COLO829 (cell line): Measurements from ENCODE around the gene PARVB.

ENCODE experiments used
- DNase-seq: peaks from one replicate; pipeline ENCODE4 v3.0.0; 2012; ENCODE audit warnings: low spot score

The PARVB gene

DNA sequence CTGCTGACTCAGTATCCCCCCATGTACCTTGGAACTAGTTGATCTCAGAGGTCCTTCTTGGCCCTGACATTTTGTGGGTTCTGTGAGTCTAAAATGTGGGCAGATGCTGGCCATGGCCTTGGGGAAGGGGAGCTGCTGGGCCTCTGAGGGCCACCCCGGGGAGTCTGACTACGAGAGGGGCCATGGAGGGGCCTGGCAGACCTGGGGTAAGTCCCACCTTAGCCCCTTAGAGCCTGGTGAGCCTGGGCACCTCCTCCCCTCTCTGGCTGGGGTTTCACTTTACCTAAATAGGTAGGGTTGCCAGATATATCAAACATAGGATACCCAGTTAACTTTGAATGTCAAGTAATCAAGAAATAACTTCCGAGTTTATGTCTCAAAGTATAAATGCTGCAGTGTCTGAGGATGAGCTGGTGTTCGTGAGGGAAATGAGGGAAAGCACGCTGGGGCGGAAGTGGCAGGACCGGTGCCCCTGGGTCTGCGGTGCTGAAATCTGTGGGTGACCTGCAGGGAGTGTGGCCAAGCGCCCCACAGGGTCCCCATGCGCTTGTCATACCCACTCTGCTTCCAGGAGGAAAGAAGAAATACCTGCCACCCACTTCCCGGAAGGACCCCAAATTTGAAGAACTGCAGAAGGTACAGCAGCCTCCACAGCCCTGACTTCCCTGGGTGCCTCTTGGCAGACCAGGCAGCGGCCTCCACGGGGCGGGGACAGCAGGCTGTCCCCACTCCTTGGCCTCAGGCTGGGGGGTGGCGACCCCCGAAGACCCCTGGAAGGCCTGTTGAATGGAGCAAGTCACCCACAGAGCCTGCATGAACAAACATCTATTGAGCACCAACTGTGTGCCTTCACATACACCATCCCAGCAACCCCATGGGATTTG lies 161.4 kb downstream of the PARVB start:
- DNase-seq = no peak

DNA sequence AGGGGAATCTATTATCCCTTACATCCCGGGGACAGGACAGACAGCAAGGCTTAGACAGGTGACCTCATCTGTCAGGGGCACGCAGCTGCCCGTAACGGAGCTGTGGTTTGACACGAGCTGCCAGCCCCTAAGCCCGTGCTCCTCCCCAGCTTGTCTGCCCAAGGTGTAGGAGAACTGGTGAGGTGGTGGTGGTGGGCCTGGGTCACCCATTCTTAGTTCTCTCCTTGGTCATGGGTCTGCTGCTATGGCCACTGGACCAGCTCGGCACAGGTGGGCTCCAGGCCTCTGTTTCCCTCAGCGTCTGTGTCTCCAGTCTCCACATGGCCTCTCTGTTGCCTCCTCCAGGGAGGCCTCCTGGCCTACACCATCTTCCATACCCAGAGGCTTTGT lies 162.0 kb downstream of the PARVB start:
- DNase-seq = no peak

DNA sequence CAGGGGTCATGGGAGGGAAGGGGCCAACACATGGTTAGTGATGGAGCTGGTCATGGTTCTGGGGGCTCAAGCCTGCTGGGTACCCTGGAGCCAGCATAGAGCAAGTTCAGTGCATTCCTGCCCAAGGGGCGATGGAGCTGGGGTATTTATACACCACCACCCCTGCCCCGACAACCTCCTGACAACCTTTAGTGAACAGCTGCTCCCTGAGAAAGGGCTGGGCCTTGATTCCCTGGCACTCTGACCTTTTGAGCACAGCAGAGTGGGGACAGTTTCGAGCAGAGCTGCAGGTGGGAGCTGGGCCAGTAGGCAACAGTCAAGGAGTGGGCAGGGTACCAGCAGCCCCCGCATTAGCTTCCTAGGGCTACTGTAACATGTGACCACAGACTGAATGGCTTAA lies 162.6 kb downstream of the PARVB start:
- no peak for DNase-seq

DNA sequence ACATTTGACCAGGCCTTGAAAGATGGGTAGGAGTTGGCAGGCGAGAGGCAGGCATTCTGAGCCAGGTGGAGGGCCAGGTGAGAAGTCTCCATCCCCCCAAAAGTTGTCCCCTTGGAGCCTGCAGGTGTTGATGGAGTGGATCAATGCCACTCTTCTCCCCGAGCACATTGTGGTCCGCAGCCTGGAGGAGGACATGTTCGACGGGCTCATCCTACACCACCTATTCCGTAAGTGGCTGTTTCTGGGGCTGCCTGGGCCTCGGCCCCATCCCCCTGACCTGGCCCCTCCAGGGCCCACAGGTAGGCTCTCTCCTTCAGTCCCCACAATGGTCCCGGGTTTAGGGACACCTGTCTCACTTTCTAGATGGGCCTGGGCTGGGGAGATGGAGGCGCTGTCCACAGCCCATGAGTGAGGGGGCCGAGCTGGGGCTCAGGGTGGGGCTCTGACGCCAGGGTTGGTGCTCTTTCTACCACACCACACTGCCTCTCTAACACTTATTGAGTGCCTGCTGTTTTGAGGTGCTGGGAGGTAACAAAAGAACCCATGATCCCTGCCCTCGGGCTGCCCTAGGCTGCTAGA lies 163.6 kb downstream of the PARVB start:
- DNase-seq = no peak

DNA sequence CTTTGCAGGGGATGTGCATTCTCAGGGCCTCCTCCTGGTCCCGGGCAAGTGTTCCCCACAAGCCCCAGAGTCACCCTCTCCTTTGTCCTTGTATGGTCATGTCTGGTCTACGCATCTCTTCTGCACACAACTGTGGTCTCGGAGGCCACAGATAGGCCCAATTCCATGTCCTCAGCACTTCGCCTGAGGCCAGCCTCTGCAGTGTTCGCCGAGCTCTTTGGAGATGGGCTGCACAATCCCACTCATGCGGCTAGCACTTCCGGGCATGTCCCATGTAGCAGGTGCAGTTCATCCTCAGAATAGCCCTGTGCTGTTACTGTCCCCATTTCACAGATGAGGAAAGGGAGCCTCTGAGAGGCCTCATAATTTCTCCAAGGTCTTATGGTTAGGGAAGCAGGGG lies 164.2 kb downstream of the PARVB start:
- no peak for DNase-seq

DNA sequence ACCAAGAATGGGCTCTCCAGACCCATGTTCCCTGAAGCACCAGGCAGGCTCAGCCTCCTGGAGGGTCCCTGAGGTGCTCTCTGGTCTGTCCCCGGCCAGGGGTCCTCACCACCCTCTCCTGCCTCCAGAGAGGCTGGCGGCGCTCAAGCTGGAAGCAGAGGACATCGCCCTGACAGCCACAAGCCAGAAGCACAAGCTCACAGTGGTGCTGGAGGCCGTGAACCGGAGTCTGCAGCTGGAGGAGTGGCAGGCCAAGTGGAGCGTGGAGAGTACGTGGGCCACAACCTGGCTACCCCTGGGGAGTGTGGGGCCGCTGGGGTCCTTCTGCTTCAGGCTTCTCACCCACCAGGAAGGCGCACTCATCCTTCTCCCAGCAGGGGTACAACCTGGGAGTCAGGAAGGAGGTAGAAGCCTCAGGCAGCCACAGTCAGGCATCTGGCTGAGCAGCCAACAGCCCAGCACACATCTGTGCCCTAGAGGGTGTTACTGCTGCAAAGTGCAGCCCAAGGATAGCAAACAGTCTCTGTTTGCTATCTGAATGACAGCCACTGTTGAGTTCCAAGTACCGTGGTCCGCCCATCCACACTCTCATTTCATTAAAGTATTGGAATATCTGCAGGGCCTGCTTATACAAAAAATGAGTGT lies 165.0 kb downstream of the PARVB start:
- no peak for DNase-seq

DNA sequence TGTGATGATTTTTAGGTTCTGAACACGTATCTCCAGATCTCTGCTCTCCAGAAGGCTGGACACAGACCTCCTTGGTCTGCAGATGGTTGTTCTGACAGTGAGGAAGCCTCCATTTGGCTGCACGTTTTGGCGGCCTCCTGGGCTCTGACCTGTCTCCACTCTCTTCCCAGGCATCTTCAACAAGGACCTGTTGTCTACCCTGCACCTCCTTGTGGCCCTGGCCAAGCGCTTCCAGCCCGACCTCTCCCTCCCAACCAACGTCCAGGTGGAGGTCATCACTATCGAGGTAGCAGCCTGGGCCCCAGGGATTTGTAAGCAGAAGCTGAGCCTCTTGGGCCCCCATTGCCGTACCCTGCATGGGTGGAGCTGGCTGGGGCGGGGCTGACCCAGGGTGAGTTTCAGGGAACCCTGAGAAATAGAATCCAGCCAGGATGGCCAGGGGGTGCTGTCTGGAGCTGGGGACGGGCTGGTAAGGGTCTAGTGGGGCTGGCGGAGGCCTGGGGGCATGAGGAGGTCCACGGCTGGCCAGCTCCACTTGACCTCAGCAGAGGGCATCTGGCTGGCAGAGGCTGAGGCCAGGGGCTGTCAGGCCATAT lies 166.4 kb downstream of the PARVB start:
- no peak for DNase-seq

DNA sequence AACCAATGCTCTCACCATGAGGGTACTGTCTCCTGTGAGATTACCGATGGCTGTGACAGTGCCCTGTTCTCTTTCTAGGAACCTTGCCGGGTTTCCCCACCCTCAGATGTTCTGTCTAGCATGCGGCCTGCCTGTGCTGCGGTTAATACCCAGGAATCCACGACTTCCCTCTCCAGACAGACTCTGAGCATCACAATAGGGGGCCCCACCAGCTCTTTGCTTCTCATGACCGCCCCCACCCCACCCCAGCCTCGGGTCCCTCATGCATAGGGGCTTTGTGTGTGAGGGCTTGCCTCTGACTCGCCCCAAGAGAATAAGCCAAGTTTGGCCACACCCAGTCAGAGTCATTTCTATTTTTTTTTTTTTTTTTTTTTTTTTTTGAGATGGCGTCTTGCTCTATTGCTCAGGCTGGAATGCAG lies 166.9 kb downstream of the PARVB start:
- DNase-seq = no peak

DNA sequence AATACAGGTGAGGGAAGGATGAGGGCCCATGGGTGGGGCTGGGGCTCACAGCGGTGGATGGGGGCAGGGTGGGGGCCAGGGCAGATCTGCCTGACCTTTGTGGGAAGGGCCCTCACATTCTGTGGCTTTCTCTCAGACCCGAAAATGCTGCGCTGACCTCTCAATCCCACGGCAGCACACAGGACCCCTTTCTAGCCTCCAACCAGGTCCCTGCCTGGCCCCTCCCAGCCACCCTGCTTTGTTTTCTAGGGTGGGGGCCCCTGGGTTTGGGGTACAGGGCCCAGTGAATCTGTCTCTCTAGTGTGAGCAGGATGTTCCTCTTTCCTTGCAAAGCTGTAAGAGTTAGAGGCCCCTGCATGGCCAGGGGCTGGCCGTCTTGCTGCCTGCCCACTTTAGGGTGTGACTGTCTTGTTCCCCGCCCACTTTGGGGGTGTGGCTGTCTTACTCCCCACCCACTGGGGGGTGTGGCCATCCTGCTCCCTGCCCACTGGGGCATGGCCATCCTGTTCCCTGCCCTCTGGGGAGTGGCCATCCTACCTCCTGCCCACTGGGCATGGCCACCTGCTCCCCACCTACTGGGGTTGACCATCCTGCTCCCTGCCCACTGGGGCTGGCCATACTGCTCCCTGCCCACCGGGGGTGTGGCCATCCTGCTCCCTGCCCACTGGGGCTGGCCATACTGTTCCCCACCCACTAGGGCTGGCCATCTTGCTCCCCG lies 168.2 kb downstream of the PARVB start:
- DNase-seq = peak; percentile 42

DNA sequence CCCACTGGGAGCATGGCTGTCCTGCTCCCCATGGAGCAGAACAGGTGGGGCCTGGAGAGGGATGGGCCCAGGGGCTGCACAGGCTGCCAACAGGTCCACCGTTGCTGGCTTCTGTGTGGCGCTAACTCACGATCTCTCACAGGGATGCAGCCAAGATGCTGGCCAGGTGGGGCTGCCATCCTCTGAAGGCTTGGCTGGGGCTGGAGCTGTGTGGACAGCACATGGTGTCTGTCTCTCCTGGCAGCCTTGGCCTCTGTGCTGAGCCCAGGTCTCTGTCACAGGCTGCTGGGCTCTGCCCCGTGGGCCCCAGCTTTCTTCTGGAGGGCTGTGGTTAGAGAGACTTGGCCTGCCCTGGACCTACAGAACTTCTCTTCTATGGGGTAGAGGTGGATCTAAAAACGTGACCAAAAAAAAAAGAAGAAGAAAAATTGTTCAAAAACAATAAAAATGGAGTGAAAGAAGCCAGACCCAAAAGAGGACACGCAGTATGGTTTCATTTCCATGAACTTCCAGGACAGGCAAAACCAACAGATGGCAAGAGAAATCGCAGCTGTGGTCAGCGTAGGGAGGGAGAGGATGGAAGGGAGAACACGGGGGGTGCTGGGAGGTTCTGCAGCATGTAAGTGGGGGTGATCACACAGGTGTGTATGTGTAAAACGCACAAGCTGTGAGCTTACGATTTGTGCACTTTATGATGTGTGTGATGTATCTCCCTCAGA lies 168.9 kb downstream of the PARVB start:
- DNase-seq = no peak

DNA sequence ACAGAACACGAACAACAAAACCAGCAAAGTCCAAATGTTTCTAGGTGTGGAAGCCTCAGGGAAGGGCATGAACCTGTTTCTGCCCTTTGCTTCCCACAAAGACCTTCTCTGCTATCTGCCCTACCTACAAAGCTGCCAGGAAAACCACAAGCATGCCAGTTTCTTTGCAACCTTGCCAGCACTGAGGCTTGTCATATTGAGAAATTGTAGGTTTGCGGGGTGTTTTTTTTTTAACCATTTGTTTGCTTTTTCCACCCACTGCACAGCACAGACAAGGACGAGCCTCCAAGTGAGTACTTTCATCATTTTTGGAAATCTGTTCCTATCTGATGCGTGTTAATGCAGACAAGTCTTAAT lies 169.4 kb downstream of the PARVB start:
- DNase-seq = no peak

DNA sequence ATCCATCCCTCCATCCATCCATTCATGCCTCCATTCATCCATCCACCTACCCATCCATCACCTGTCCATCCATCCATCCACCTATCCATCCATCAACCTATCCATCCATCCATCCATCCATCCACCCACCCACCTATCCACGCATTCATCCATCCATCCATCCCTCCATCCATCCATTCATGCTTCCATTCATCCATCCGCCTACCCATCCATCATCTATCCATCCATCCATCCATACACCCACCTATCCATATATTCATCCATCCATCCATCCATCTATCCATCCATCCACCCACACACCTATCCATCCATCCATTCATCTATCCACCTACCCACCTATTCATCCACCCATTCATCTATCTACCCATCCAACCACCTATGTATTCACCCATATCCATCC lies 170.5 kb downstream of the PARVB start:
- no peak for DNase-seq

DNA sequence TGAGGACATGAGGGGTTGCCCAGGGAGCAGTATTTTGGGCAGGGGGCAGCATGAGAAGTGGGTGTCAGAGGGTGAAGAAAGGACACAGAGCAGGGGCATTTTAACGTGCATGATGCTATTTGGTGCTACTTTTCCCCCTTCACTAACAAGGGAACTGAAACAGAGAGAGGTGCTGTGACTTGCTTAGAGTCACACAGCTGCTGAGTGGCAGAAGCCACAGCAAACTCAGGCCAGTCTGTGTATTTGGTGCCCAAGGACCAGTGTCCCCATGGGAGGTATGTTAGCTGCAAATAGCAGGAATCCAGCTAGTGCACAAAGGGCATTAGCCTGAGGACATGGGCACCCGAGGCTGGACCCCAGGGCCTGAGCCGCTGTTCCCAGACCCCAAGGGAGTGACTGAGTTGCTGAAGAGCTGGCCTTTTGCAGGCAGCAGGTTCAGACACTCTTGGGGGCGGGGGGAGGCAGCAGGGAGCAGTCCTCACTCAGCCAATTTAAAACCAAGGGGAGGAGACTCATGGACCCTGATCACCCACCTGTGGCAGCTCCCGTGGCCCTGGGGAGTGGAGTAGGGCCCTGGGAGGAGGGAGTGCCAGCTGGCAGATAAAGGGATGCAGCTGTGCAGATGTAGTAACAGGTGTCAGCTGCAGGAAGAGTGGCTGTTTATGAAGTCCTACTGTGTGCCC lies 171.2 kb downstream of the PARVB start:
- DNase-seq = no peak

DNA sequence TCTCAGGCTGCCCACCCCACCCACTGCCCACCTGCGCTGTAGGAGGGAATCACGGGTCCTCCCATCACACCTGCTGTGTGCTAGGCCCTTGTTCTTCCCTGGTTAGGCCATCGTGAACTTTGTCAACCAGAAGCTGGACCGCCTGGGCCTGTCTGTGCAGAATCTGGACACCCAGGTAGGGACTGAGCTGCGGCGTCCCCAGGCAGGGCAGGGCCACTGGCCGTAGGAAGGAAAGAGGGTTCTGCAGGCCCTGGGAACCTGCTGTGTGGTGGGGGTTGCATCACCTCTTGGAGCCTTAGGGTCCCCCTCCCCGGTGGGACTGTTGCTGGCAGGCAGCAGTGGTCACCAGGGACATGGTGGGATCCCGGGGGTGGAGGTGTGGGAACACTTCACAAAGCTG lies 172.1 kb downstream of the PARVB start:
- no peak for DNase-seq

DNA sequence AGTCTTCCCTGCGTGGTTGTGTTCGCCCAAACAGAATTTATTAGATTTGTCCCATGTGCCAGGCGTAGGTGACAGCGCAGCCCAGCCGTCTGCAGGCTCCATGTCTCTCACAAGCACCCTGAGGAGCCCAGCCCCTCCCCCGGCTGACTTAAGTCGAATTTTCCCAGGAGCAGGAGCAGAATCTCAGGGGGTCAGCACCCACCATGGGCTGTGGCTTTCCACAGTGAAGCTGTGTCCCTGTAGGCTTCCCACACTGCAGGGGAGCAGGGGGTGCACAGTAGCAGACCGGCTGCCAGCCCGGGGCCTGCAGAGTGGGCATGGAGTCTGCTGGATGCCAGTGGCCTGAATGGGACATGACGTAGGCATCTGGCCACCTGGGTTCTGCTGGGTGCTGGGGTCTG lies 172.6 kb downstream of the PARVB start:
- DNase-seq = no peak

DNA sequence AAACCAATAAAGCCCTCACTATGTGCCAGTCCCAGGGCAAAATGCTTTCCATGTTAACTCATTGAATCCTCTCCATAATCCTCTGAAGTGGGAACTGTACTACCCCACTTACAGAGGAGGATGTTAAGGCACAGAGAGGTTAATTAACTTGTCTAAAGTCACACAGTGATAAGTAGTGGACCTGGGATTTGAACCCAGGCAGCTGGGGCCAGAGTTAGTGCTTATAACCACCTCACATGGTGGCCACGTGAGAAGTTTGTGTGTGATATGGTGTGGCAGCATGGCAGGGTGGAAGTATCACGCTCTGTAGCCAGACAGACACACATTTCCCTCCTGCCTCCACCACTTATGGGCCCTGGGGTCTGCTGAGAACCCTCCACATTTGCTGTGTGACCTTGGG lies 173.2 kb downstream of the PARVB start:
- DNase-seq = no peak

DNA sequence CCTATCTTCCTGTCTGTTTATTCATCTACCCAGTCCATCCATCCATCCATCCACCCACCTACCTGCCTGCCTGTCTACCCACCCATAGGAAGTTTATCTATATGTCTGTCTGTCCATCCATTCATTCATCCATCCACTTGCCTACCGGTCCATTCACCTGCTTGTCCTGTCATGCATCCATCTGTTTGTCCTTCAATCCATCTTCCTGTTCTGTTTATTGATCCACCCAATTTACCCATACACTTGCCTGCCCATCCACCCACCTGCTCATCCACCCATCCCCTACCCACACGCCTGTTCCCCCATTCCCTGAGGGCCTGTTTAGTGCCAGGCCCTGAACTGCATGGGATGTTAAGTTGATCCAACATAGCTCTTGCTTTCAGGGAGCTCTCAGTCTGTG lies 175.1 kb downstream of the PARVB start:
- DNase-seq = no peak

DNA sequence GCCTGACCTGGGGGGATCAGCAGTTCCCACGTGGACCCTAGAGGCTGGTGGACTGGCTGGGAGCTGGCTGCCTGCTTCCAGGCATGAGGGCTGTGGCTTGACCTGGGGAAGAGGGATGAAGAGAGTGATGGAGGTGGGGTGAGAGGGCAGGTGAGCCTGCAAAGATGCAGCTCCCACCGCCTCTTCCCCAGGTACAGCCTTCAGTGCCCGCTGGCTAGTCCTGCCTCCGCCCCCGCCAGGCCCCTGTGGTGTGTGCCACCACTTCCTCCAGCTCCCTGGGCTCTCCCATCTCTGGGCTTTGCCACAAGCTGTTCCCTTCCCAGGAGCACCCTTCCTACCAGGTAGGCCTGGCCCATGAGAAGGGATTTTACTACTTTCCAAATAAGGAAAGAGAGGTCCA lies 175.8 kb downstream of the PARVB start:
- no peak for DNase-seq

DNA sequence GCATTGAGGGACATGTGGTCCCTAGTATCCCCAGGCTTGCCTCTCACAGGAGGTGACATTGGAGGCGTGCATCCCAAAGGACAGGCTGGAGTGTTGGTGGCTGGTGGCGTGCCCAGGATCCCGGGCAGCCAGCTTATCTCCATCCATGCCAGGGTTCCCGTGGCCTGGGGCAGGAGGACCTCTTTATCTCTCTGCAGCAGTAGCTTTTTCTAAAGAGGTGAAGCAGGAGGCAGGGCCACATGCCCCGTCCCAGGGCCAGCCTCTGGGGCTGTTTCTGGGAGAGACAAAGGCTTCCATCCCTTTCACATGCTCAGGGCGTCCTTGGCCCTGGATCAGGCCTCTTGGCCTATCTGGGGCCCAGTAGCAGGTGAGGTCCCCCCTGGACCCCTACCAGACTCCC lies 176.3 kb downstream of the PARVB start:
- no peak for DNase-seq

DNA sequence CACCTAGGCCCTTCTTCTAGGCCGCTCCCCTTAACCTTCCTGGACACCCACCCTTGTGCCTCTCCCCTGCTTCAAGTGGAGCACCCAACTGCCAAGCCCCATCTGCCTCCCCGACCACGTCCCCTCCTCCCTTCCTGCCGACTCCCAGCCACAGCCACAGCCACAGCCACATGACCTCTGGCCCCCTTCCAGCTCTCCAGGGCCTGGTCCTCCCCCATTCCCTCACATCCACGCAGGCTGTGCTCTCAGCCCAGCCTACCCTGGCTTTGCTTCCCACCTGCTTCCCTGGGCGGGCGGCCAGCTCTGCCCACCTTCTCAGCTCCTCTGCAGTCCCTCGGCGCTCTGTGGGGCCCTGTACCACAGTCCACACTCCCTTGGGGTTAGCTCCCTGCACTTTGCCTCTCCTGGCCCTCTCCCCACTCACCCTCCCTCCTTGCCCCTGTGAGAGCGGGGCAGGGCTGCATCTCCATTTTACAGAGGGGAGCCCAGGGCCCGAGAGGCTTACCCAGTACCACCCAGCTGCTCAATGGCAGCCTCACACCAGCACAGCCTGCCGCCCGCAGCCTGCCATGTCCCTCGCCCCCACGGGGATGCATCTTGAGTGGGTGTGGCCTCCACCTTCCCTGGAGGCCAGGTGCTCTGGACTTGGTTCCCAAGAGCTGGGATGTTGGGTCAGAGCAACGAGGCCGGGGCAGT lies 176.9 kb downstream of the PARVB start:
- DNase-seq = no peak

DNA sequence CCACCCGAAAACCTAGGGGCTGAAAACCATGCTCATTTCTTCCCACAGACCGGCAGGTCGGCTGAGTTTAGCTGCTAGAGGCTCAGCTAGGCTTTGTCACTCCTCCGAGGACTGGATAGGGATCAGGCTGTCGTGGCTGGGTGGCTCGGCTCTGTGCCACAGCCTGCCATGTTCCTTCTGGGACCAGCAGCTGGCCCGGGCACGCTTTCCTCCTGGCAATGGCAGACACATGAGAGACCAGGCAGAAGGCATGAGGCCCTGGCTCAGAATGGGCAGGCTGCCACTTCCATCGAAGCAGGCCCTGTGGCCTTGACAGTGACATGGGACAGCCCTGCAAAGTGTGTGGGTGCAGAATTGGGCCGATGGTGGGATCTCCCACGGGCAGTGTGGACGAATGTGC lies 177.6 kb downstream of the PARVB start:
- DNase-seq = no peak
